Upper lobe of left lung (tissue), 6 donors: ENCODE data around the gene MACROD2. TPM values are rescaled to one million over a fixed set of nuclear protein-coding genes. Genes with fewer than 3 reads are reported as not detected.

Experiments
- ATAC-seq, 2 donors: fragments of 200-7000 bp; cut with Tn5 transposase; one replicate each; pipeline ENCODE4 v1.9.1; 2022; ENCODE audit warnings: mild to moderate bottlenecking in 2 of 2, moderate library complexity in 2 of 2; ENCODE audit not compliant: low FRiP score in 2 of 2
- DNase-seq, 2 donors: peaks; one replicate each; pipeline ENCODE4 v3.0.0-alpha.2; 2019 to 2020
- H3K27ac ChIP-seq, 4 donors: fragments of 200-600 bp; sonication (generic); one replicate each; pipeline ENCODE4 v1.5.1; 2016 to 2019
- H3K27me3 ChIP-seq, 4 donors: fragments of 200-600 bp; sonication (generic); one replicate each; pipeline ENCODE4 v1.5.1; 2017 to 2019
- H3K36me3 ChIP-seq, 4 donors: fragments of 200-600 bp; sonication (generic); one replicate each; pipeline ENCODE4 v1.5.1; 2016 to 2019
- H3K4me1 ChIP-seq, 4 donors: fragments of 200-600 bp; sonication (generic); one replicate each; pipeline ENCODE4 v1.5.1; 2018 to 2019
- H3K4me3 ChIP-seq, 4 donors: fragments of 200-600 bp; sonication (generic); one replicate each; pipeline ENCODE4 v1.5.1; 2017 to 2019; ENCODE audit warnings: mild to moderate bottlenecking in 2 of 4, moderate library complexity in 1 of 4
- H3K9me3 ChIP-seq, 4 donors: fragments of 200-600 bp; sonication (generic); one replicate each; pipeline ENCODE4 v1.5.1; 2018 to 2019
- EP300 ChIP-seq, 4 donors: sonication (generic); formaldehyde crosslinking; IDR thresholded peaks; one replicate each; pipeline ENCODE4 v1.5.1; 2017; ENCODE audit warnings: antibody characterized with exemption in 4 of 4, control low read depth in 2 of 4
- POLR2A ChIP-seq, 4 donors: fragments of 450-650 bp; IDR thresholded peaks; one replicate each; pipeline ENCODE4 v1.5.1; 2016 to 2017; ENCODE audit warnings: antibody characterized with exemption in 4 of 4, mild to moderate bottlenecking in 2 of 4
- POLR2AphosphoS5 ChIP-seq, 2 donors: sonication (generic); formaldehyde crosslinking; IDR thresholded peaks; one replicate each; pipeline ENCODE4 v1.5.1; 2017; ENCODE audit warnings: antibody characterized with exemption in 2 of 2
- WGBS, 2 donors: methylation state at CpG; one replicate each; pipeline ENCODE4 v1.1.5; 2017 to 2018; 5-methylcytosine and 5-hydroxymethylcytosine counted together
- total RNA-seq, 6 donors: library from RNA; depleted of rRNA in 4 of 6; stranded (reverse); fragments of >200 nt in 4 of 6; gene quantifications; one replicate each; pipeline versions ENCODE4 v1.1.0 to v1.2.1, GENCODE V29; 2016 to 2021
- TF ChIP-seq, protein P1 (sequence below), 6 experiments: fragments of 450-650 bp in 4 of 6; fragments of 200-600 bp in 2 of 6; sonication (generic) in 2 of 6; IDR thresholded peaks; one replicate each; pipeline ENCODE4 v1.5.1; 2016 to 2019; ENCODE audit warnings: antibody characterized with exemption in 6 of 6
- donor health status: DM: no; HTN: no; CAD: no; lungs with moderate emphysema.
- donor health status: DM: no; HTN: yes; CAD: no; lungs with severe emphysema.

Gene MACROD2
- total RNA-seq, 6 donors from 2014 or later = 20.7 to 84.3 (median 36.3) TPM

GRCh38 chr20:15836634-15837033 lies 1841.3 kb downstream of the MACROD2 start:
- no peak overlapping the region for H3K4me3 ChIP-seq
- TF ChIP-seq EP300 (IDR thresholded peaks at IDR 0.05) (no peak), POLR2AphosphoS5 (IDR thresholded peaks at IDR 0.05) (no peak), POLR2A (IDR thresholded peaks at IDR 0.05) (no peak)
- TF ChIP-seq, protein P1, sequence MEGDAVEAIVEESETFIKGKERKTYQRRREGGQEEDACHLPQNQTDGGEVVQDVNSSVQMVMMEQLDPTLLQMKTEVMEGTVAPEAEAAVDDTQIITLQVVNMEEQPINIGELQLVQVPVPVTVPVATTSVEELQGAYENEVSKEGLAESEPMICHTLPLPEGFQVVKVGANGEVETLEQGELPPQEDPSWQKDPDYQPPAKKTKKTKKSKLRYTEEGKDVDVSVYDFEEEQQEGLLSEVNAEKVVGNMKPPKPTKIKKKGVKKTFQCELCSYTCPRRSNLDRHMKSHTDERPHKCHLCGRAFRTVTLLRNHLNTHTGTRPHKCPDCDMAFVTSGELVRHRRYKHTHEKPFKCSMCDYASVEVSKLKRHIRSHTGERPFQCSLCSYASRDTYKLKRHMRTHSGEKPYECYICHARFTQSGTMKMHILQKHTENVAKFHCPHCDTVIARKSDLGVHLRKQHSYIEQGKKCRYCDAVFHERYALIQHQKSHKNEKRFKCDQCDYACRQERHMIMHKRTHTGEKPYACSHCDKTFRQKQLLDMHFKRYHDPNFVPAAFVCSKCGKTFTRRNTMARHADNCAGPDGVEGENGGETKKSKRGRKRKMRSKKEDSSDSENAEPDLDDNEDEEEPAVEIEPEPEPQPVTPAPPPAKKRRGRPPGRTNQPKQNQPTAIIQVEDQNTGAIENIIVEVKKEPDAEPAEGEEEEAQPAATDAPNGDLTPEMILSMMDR (IDR thresholded peaks at IDR 0.05) = no peak
- H3K4me1 ChIP-seq = no peaks in the 10 kb centered on the region
- WGBS, 2 donors = 75 to 89% methylated on average over 2 of the region's 2 CpGs
- no peaks in the 10 kb centered on the region for H3K9me3 ChIP-seq
- H3K36me3 ChIP-seq = no peaks in the 10 kb centered on the region
- DNase-seq (no peak), ATAC-seq (no peak)
- no peak overlapping the region for H3K27ac ChIP-seq
- no peaks in the 10 kb centered on the region for H3K27me3 ChIP-seq

GRCh38 chr20:15837563-15837962 lies 1842.2 kb downstream of the MACROD2 start:
- no peak for DNase-seq
- Histone ChIP-seq H3K9me3 (no peaks in the 10 kb centered on the region), H3K4me1 (no peaks in the 10 kb centered on the region), H3K36me3 (no peaks in the 10 kb centered on the region), H3K4me3 (no peak overlapping the region), H3K27ac (no peak overlapping the region), H3K27me3 (no peaks in the 10 kb centered on the region)
- TF ChIP-seq, protein P1 (IDR thresholded peaks at IDR 0.05) = no peak
- TF ChIP-seq POLR2AphosphoS5 (IDR thresholded peaks at IDR 0.05) = no peak
- no peak for TF ChIP-seq POLR2A (IDR thresholded peaks at IDR 0.05)
- no peak for TF ChIP-seq EP300 (IDR thresholded peaks at IDR 0.05)
- 74 to 83% methylated on average over 3 of the region's 3 CpGs for whole genome bisulfite sequencing, 2 donors
- ATAC-seq = no peak

DNA sequence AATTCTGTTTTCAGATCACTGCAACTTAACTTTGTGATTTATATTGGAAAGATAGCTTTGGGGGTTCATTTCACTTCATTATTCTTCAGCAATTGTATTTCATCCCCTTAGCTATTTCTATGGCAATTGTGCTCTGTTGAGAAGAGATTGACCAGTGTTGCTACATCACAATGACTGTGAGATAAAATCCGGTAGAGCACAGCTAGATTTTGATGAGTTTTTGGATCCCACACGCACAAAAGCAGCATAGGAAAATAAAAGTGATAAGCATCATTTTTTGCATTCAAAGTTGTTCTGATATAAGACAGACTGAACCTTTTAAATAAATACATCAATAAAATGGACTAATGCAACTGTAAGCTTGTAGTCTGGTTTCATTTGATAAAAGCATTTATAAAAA lies 1843.2 kb downstream of the MACROD2 start:
- Histone ChIP-seq H3K27ac (no peak overlapping the region), H3K9me3 (no peaks in the 10 kb centered on the region), H3K4me3 (no peak overlapping the region), H3K4me1 (no peaks in the 10 kb centered on the region), H3K27me3 (no peaks in the 10 kb centered on the region), H3K36me3 (no peaks in the 10 kb centered on the region)
- WGBS, 2 donors = 77 to 78% methylated on average over 2 of the region's 2 CpGs
- TF ChIP-seq POLR2A (IDR thresholded peaks at IDR 0.05) (no peak), POLR2AphosphoS5 (IDR thresholded peaks at IDR 0.05) (no peak), EP300 (IDR thresholded peaks at IDR 0.05) (no peak)
- TF ChIP-seq, protein P1 (IDR thresholded peaks at IDR 0.05) = no peak
- ATAC-seq (no peak), DNase-seq (no peak)

- no peak for DNase-seq
These were observed 1845.5 kb downstream of the MACROD2 start for GRCh38 chr20:15840636-15841301.

More at GRCh38 chr20:15840636-15841301, 1845.5 kb downstream of the MACROD2 start:
- no peaks in the 10 kb centered on the region for H3K9me3 ChIP-seq
- no peak overlapping the region for H3K27ac ChIP-seq
- 44 to 67% methylated on average over 4 of the region's 4 CpGs for WGBS, 2 donors
- H3K4me1 ChIP-seq = no peaks in the 10 kb centered on the region
- no peaks in the 10 kb centered on the region for H3K27me3 ChIP-seq
- H3K36me3 ChIP-seq = no peaks in the 10 kb centered on the region
- H3K4me3 ChIP-seq = no peak overlapping the region
- no peak for ATAC-seq
- no peak for TF ChIP-seq POLR2AphosphoS5 (IDR thresholded peaks at IDR 0.05)
- TF ChIP-seq, protein P1 (IDR thresholded peaks at IDR 0.05) = no peak
